ENCODE data around the gene CMYA5. TPM values are rescaled to one million over a fixed set of nuclear protein-coding genes. Genes with fewer than 3 reads are reported as not detected.

Gene CMYA5
- total and polyA plus RNA-seq, 2 experiments from 2014 or later = 1.1 to 3.5 TPM

DNA sequence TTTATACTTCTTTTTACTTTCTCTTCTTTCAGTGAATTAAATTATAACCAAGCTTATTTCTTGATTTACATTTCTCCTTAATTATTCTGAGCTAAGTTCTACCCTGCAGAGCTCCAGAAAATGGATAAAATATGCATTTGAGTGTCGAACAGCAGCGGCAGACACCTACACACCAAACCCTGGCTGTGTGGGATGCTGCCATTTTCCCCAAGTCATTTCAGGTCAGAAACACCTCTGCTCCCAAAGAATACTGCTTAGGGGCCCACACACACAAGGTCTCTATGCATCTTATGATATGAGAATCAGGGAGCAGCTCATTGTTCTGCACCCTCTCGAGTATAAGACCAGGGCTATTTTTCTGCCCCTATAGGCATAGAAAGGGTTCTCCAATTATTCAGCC is 122.3 kb downstream of the CMYA5 start:
- DNase-seq (ENCODE audit: low spot score) = no peak
- 93% methylated on average over 3 of the region's 3 CpGs for WGBS (ENCODE audit: low lambda C conversion rate, missing lambda C conversion rate)
- Histone ChIP-seq H3K36me3 (replicated peaks; ENCODE audit: insufficient read depth, low read depth) (no peaks in the 10 kb centered on the region), H3K9me3 (ENCODE audit: low read depth) (no peaks in the 10 kb centered on the region), H3K4me3 (no peak overlapping the region), H3K79me2 (no peaks in the 10 kb centered on the region), H3K27me3 (no peaks in the 10 kb centered on the region), H2AFZ (no peak overlapping the region), H3K4me2 (no peak overlapping the region), H3K27ac (no peak overlapping the region), H3K4me1 (ENCODE audit: insufficient read depth) (no peaks in the 10 kb centered on the region), H3K9me2 (replicated peaks; ENCODE audit: insufficient read depth) (no peaks in the 10 kb centered on the region), H4K20me1 (ENCODE audit: insufficient read depth, poor library complexity, severe bottlenecking) (no peaks in the 10 kb centered on the region)
- TF ChIP-seq EZH2 (IDR thresholded peaks at IDR 0.05; ENCODE audit: borderline replicate concordance) (no peak), EZH2phosphoT487 (IDR thresholded peaks at IDR 0.05; ENCODE audit: low read depth, severe bottlenecking, unreplicated experiment) (no peak)
- TF ChIP-seq, protein P1, sequence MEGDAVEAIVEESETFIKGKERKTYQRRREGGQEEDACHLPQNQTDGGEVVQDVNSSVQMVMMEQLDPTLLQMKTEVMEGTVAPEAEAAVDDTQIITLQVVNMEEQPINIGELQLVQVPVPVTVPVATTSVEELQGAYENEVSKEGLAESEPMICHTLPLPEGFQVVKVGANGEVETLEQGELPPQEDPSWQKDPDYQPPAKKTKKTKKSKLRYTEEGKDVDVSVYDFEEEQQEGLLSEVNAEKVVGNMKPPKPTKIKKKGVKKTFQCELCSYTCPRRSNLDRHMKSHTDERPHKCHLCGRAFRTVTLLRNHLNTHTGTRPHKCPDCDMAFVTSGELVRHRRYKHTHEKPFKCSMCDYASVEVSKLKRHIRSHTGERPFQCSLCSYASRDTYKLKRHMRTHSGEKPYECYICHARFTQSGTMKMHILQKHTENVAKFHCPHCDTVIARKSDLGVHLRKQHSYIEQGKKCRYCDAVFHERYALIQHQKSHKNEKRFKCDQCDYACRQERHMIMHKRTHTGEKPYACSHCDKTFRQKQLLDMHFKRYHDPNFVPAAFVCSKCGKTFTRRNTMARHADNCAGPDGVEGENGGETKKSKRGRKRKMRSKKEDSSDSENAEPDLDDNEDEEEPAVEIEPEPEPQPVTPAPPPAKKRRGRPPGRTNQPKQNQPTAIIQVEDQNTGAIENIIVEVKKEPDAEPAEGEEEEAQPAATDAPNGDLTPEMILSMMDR (IDR thresholded peaks at IDR 0.05; ENCODE audit: poor library complexity) = no peak

DNA sequence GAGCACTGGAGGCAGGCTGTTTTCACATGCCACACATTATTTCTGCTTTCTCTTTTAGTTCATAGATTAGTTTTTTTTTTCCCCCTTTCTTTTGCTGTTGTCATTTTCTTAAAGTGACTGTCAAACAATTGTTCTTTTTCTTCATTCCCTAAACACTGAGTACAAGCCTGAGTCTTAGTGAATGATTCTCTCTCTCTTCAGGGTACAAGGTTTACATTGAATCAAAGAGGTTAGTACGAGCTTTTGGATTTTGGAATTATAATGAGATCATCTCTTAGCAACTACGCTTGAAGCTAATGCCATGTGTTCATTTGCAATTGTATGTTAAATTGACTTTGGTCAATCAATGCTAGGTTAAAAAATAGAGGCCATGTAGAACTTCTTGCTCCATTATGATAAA is 125.1 kb downstream of the CMYA5 start:
- Histone ChIP-seq H4K20me1 (ENCODE audit: insufficient read depth, poor library complexity, severe bottlenecking) (no peaks in the 10 kb centered on the region), H3K27ac (no peak overlapping the region), H3K4me2 (no peak overlapping the region), H3K79me2 (no peaks in the 10 kb centered on the region), H2AFZ (no peak overlapping the region), H3K4me3 (no peak overlapping the region), H3K27me3 (no peaks in the 10 kb centered on the region), H3K36me3 (replicated peaks; ENCODE audit: insufficient read depth, low read depth) (no peaks in the 10 kb centered on the region), H3K4me1 (ENCODE audit: insufficient read depth) (no peaks in the 10 kb centered on the region), H3K9me2 (replicated peaks; ENCODE audit: insufficient read depth) (no peaks in the 10 kb centered on the region), H3K9me3 (ENCODE audit: low read depth) (no peaks in the 10 kb centered on the region)
- WGBS (ENCODE audit: low lambda C conversion rate, missing lambda C conversion rate) = 78% methylated on average over 2 of the region's 2 CpGs
- TF ChIP-seq EZH2 (IDR thresholded peaks at IDR 0.05; ENCODE audit: borderline replicate concordance) (no peak), EZH2phosphoT487 (IDR thresholded peaks at IDR 0.05; ENCODE audit: low read depth, severe bottlenecking, unreplicated experiment) (no peak)
- TF ChIP-seq, protein P1 (IDR thresholded peaks at IDR 0.05; ENCODE audit: poor library complexity) = no peak
- DNase-seq (ENCODE audit: low spot score) = no peak

DNA sequence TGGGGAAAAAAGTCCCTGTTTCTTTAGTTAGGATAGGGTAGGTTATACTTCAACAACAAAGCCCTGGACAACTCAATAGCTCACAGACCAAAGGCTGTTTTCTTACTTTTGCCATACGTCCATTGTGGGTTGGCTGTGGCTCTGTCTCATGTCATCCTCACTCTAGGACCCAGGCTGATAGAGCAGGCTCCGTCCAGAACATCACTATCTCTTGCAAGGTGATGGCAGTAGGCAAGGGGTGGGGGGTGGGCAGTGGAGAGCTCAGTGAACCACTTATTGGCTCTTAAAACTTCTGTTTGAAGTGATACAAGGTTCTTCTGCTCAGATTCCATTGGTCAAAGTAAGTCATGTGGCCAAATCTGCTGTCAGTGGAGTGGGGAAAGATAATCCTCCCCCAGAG is 126.4 kb downstream of the CMYA5 start:
- 72% methylated on average over 2 of the region's 2 CpGs for WGBS (ENCODE audit: low lambda C conversion rate, missing lambda C conversion rate)
- no peaks in the 10 kb centered on the region for H3K9me3 ChIP-seq (ENCODE audit: low read depth)
- H3K4me3 ChIP-seq = no peak overlapping the region
- H3K4me2 ChIP-seq = no peak overlapping the region
- no peak for DNase-seq (ENCODE audit: low spot score)
- no peaks in the 10 kb centered on the region for H3K4me1 ChIP-seq (ENCODE audit: insufficient read depth)
- H2AFZ ChIP-seq = no peak overlapping the region
- no peak overlapping the region for H3K27ac ChIP-seq
- TF ChIP-seq EZH2phosphoT487 (IDR thresholded peaks at IDR 0.05; ENCODE audit: low read depth, severe bottlenecking, unreplicated experiment) = no peak
- H4K20me1 ChIP-seq (ENCODE audit: insufficient read depth, poor library complexity, severe bottlenecking) = no peaks in the 10 kb centered on the region
- no peaks in the 10 kb centered on the region for H3K79me2 ChIP-seq
- H3K36me3 ChIP-seq (replicated peaks; ENCODE audit: insufficient read depth, low read depth) = no peaks in the 10 kb centered on the region
- no peaks in the 10 kb centered on the region for H3K27me3 ChIP-seq
- H3K9me2 ChIP-seq (replicated peaks; ENCODE audit: insufficient read depth) = no peaks in the 10 kb centered on the region

DNA sequence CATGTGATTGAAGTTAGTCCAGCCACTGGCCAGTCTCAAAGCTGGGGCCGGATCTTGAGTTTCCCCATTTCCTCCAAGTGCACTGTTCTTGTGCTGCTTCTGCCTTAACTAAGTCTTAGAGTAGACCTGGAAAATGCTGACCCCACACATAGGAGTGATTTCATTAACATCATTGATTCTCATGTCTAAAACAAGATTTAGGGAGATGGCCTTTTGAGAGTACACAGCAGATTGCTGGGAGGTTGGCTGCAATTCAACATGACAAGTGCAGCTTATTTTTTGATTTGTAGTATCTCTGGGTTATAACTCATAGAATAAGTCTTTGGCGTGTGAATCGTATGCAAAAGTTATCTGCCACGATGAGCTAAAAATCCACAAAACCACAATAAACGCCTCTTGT is 131.0 kb downstream of the CMYA5 start:
- H3K36me3 ChIP-seq (replicated peaks; ENCODE audit: insufficient read depth, low read depth) = no peaks in the 10 kb centered on the region
- TF ChIP-seq EZH2phosphoT487 (IDR thresholded peaks at IDR 0.05; ENCODE audit: low read depth, severe bottlenecking, unreplicated experiment) = no peak
- TF ChIP-seq, protein P1 (IDR thresholded peaks at IDR 0.05; ENCODE audit: poor library complexity) = no peak
- TF ChIP-seq EZH2 (IDR thresholded peaks at IDR 0.05; ENCODE audit: borderline replicate concordance) = no peak
- 95% methylated on average over 5 of the region's 5 CpGs for WGBS (ENCODE audit: low lambda C conversion rate, missing lambda C conversion rate)

More for the DNA sequence above, 131.0 kb downstream of the CMYA5 start:
- no peaks in the 10 kb centered on the region for H3K9me2 ChIP-seq (replicated peaks; ENCODE audit: insufficient read depth)
- no peaks in the 10 kb centered on the region for H4K20me1 ChIP-seq (ENCODE audit: insufficient read depth, poor library complexity, severe bottlenecking)
- no peak overlapping the region for H3K4me3 ChIP-seq
- no peak for DNase-seq (ENCODE audit: low spot score)
- H3K9me3 ChIP-seq (ENCODE audit: low read depth) = no peaks in the 10 kb centered on the region
- H3K79me2 ChIP-seq = no peaks in the 10 kb centered on the region
- no peaks in the 10 kb centered on the region for H3K27me3 ChIP-seq
- H3K4me1 ChIP-seq (ENCODE audit: insufficient read depth) = no peaks in the 10 kb centered on the region
- H2AFZ ChIP-seq = no peak overlapping the region
- no peak overlapping the region for H3K4me2 ChIP-seq
- no peak overlapping the region for H3K27ac ChIP-seq
